HepG2 (cell line): ENCODE data around the gene MRPL38. TPM values are rescaled to one million over a fixed set of nuclear protein-coding genes. Genes with fewer than 3 reads are reported as not detected.

Experiments used
- CREM ChIP-seq, 2 experiments: sonication (generic) in 1 of 2; formaldehyde crosslinking in 1 of 2; IDR thresholded peaks; 2 replicates each; pipeline versions ENCODE4 v1.4.0 to v1.6.1; 2016 to 2020; ENCODE audit warnings: antibody characterized with exemption in 1 of 2, mild to moderate bottlenecking in 1 of 2, missing genetic modification reagents in 1 of 2
- DNMT3B ChIP-seq: conservative IDR thresholded peaks from 2 replicates; pipeline ENCODE4 v1.6.1; 2016; ENCODE audit warnings: missing biosample characterization, control low read depth
- FOXO1 ChIP-seq: sonication (generic); formaldehyde crosslinking; IDR thresholded peaks from 2 replicates; pipeline ENCODE4 v1.4.0; 2020; ENCODE audit warnings: missing genetic modification reagents
- GATAD1 ChIP-seq: IDR thresholded peaks from 2 replicates; pipeline ENCODE4 v1.6.1; 2016; ENCODE audit warnings: missing genetic modification reagents, missing compliant biosample characterization
- GZF1 ChIP-seq: sonication (generic); formaldehyde crosslinking; IDR thresholded peaks from 2 replicates; pipeline ENCODE4 v1.5.1; 2020; ENCODE audit warnings: mild to moderate bottlenecking, missing genetic modification reagents
- HMGA1 ChIP-seq: sonication (generic); formaldehyde crosslinking; conservative IDR thresholded peaks from 2 replicates; pipeline ENCODE4 v1.4.0; 2020; ENCODE audit warnings: missing genetic modification reagents
- JDP2 ChIP-seq: sonication (generic); formaldehyde crosslinking; IDR thresholded peaks from 2 replicates; pipeline ENCODE4 v1.8.1; 2022; ENCODE audit warnings: missing genetic modification reagents, borderline replicate concordance
- MEF2D ChIP-seq: sonication (generic); formaldehyde crosslinking; IDR thresholded peaks from 2 replicates; pipeline ENCODE4 v1.5.1; 2020; ENCODE audit warnings: mild to moderate bottlenecking, missing genetic modification reagents
- MYC ChIP-seq: sonication (generic); formaldehyde crosslinking; IDR thresholded peaks from 2 replicates; pipeline ENCODE4 v1.9.0; 2021; ENCODE audit warnings: missing genetic modification reagents, borderline replicate concordance
- NR2F6 ChIP-seq, 2 experiments: IDR thresholded peaks; 2 replicates each; pipeline ENCODE4 v1.6.1; 2016; ENCODE audit warnings: antibody characterized with exemption in 1 of 2, mild to moderate bottlenecking in 1 of 2
- PHF21A ChIP-seq: sonication (generic); formaldehyde crosslinking; IDR thresholded peaks from 2 replicates; pipeline ENCODE4 v1.5.0; 2020; ENCODE audit warnings: mild to moderate bottlenecking, missing genetic modification reagents
- SP140L ChIP-seq: sonication (generic); formaldehyde crosslinking; IDR thresholded peaks from 2 replicates; pipeline ENCODE4 v1.4.0; 2020; ENCODE audit warnings: missing genetic modification reagents, borderline replicate concordance
- ZC3H13 ChIP-seq: sonication (generic); formaldehyde crosslinking; IDR thresholded peaks from 2 replicates; pipeline ENCODE4 v1.8.1; 2023; ENCODE audit warnings: mild to moderate bottlenecking, missing genetic modification reagents, moderate library complexity
- ZNF124 ChIP-seq: sonication (generic); formaldehyde crosslinking; IDR thresholded peaks from 2 replicates; pipeline ENCODE4 v1.4.0; 2020; ENCODE audit warnings: missing genetic modification reagents
- ZNF382 ChIP-seq: sonication (generic); formaldehyde crosslinking; IDR thresholded peaks from 2 replicates; pipeline ENCODE4 v1.5.0; 2020; ENCODE audit warnings: missing genetic modification reagents, mild to moderate bottlenecking, borderline replicate concordance
- ZNF616 ChIP-seq: sonication (generic); formaldehyde crosslinking; IDR thresholded peaks from 2 replicates; pipeline ENCODE4 v1.5.0; 2020; ENCODE audit warnings: low read depth, mild to moderate bottlenecking, missing genetic modification reagents
- polyA plus RNA-seq, 8 experiments: library from polyadenylated mRNA; depleted of rRNA in 3 of 8; stranded (reverse) in 7 of 8; unstranded in 1 of 8; fragments of >200 nt; fragmentation: Illumina TruSeq in 4 of 8; extraction: Trizol in 4 of 8; gene quantifications; 2 replicates each; pipeline versions ENCODE4 v1.2.1 to v1.2.3, GENCODE V29; 2011 to 2016; ENCODE audit warnings: low read depth in 4 of 8, missing spikeins in 1 of 8, mixed read lengths in 1 of 8; ENCODE audit not compliant: insufficient read depth in 1 of 8
- total RNA-seq, 5 experiments: library from RNA; depleted of rRNA; stranded (reverse); fragments of >200 nt; fragmentation: Illumina TruSeq; extraction: Trizol; gene quantifications; 2 replicates each; pipeline ENCODE4 v1.2.3, GENCODE V29; 2016; ENCODE audit warnings: low read depth in 1 of 5
- TF ChIP-seq, protein P1 (sequence below), 2 experiments: sonication (generic) in 1 of 2; formaldehyde crosslinking in 1 of 2; IDR thresholded peaks; 2 replicates each; pipeline versions ENCODE4 v1.4.0 to v1.6.1; 2018 to 2020; ENCODE audit warnings: missing genetic modification reagents in 2 of 2, borderline replicate concordance in 1 of 2, low read depth in 1 of 2, mild to moderate bottlenecking in 1 of 2, missing biosample characterization in 1 of 2
- TF ChIP-seq, protein P2 (sequence below): sonication (generic); formaldehyde crosslinking; conservative IDR thresholded peaks from 2 replicates; pipeline ENCODE4 v1.4.0; 2020; ENCODE audit warnings: missing genetic modification reagents
- TF ChIP-seq, protein P3 (sequence below): IDR thresholded peaks from 2 replicates; pipeline ENCODE4 v1.6.1; 2016; ENCODE audit warnings: missing genetic modification reagents, missing compliant biosample characterization
- TF ChIP-seq, protein P4 (sequence below): sonication (generic); formaldehyde crosslinking; IDR thresholded peaks from 2 replicates; pipeline ENCODE4 v1.8.0; 2023; ENCODE audit warnings: mild to moderate bottlenecking, missing genetic modification reagents
- TF ChIP-seq, protein P5 (sequence below): sonication (generic); formaldehyde crosslinking; IDR thresholded peaks from 2 replicates; pipeline ENCODE4 v1.4.0; 2020; ENCODE audit warnings: mild to moderate bottlenecking, missing genetic modification reagents

Gene MRPL38
- total and polyA plus RNA-seq, 2 of the 13 experiments (the other 11 are each of a cell fraction or from before 2014, with no cell fraction given): 83.7 to 125 TPM

DNA sequence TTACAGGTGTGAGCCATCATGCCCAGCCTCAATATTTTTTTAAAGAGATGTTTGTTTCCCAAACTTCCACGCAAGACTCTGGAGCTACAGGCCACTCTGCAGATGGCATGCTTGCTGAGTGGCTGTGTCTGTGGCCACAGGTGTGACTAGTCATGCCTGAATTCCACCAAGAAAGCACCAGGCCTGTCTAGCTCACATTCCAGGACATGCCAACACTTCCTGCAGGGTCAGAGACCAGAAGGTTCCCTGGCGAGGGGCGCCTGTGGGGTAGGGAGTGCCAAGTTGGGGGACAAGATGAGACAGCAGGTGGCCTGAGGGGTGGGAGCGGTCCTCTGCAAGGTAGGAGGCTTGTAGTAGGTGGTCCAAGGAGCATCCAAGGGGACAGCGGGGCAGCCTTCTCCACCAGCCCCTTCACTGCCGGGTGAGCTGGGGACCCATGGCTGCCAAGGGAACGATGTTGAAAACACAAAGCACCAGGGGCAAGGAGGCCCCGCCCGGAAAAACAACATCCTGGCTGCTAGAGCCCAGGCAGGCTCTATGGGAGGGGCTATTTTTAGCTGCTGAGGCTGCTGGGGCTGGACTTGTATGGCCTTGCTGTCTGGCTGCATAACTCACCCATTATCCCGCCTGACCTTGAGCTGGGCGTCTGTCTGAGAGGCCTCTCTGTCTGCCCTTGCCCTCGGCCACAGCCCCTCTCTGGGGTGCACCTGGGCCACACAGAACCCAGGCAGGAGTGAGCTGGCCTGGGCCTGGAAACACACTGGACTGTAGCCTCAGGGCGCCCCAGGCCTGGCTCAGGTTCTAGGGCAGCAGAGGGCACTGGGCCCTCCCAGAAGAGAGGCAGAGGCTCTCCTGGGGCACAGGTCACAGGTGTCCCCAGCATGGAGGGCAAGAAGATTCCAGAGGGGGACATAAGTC is 32.0 kb downstream of the MRPL38 start (continued):
- TF ChIP-seq, protein P1, sequence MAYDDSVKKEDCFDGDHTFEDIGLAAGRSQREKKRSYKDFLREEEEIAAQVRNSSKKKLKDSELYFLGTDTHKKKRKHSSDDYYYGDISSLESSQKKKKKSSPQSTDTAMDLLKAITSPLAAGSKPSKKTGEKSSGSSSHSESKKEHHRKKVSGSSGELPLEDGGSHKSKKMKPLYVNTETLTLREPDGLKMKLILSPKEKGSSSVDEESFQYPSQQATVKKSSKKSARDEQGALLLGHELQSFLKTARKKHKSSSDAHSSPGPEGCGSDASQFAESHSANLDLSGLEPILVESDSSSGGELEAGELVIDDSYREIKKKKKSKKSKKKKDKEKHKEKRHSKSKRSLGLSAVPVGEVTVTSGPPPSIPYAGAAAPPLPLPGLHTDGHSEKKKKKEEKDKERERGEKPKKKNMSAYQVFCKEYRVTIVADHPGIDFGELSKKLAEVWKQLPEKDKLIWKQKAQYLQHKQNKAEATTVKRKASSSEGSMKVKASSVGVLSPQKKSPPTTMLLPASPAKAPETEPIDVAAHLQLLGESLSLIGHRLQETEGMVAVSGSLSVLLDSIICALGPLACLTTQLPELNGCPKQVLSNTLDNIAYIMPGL (CRISPR knock-in tag; IDR thresholded peaks at IDR 0.05; ENCODE audit: borderline replicate concordance in 1 of 2, low read depth in 1 of 2): peak in 1 of 2 experiments; percentile 85; a peak in 3 of 4 replicates
- TF ChIP-seq NR2F6 (IDR thresholded peaks at IDR 0.05) (peak; percentile 80), NR2F6 (CRISPR knock-in tag; IDR thresholded peaks at IDR 0.05) (peak; percentile 93), ZNF616 (CRISPR knock-in tag) (no peak), SP140L (CRISPR knock-in tag) (no peak), ZNF124 (CRISPR knock-in tag) (0 out of 2 replicates have a peak, but pooled peaks have one; percentile 27), PHF21A (CRISPR knock-in tag) (peak; percentile 99), GZF1 (CRISPR knock-in tag) (peak; percentile 82), HMGA1 (CRISPR knock-in tag) (no peak), MYC (CRISPR knock-in tag) (peak; percentile 84), DNMT3B (CRISPR knock-in tag) (no peak; the same call in 1 of the 2 replicates), FOXO1 (CRISPR knock-in tag) (peak; percentile 91), ZNF382 (CRISPR knock-in tag) (no peak), ZC3H13 (CRISPR knock-in tag) (peak; percentile 78), MEF2D (CRISPR knock-in tag) (peak; percentile 100), CREM (IDR thresholded peaks at IDR 0.05) (peak; percentile 78), CREM (CRISPR knock-in tag; IDR thresholded peaks at IDR 0.05) (no peak), GATAD1 (CRISPR knock-in tag) (peak; percentile 52), JDP2 (no peak)
- TF ChIP-seq, protein P2, sequence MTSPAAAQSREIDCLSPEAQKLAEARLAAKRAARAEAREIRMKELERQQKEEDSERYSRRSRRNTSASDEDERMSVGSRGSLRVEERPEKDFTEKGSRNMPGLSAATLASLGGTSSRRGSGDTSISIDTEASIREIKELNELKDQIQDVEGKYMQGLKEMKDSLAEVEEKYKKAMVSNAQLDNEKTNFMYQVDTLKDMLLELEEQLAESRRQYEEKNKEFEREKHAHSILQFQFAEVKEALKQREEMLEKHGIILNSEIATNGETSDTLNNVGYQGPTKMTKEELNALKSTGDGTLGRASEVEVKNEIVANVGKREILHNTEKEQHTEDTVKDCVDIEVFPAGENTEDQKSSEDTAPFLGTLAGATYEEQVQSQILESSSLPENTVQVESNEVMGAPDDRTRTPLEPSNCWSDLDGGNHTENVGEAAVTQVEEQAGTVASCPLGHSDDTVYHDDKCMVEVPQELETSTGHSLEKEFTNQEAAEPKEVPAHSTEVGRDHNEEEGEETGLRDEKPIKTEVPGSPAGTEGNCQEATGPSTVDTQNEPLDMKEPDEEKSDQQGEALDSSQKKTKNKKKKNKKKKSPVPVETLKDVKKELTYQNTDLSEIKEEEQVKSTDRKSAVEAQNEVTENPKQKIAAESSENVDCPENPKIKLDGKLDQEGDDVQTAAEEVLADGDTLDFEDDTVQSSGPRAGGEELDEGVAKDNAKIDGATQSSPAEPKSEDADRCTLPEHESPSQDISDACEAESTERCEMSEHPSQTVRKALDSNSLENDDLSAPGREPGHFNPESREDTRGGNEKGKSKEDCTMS: no peak
- TF ChIP-seq, protein P3, sequence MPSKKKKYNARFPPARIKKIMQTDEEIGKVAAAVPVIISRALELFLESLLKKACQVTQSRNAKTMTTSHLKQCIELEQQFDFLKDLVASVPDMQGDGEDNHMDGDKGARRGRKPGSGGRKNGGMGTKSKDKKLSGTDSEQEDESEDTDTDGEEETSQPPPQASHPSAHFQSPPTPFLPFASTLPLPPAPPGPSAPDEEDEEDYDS (CRISPR knock-in tag): peak; percentile 89
- TF ChIP-seq, protein P4, sequence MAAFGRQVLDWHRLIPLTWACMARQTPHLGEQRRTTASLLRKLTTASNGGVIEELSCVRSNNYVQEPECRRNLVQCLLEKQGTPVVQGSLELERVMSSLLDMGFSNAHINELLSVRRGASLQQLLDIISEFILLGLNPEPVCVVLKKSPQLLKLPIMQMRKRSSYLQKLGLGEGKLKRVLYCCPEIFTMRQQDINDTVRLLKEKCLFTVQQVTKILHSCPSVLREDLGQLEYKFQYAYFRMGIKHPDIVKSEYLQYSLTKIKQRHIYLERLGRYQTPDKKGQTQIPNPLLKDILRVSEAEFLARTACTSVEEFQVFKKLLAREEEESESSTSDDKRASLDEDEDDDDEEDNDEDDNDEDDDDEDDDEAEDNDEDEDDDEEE (CRISPR knock-in tag): peak; percentile 96
- TF ChIP-seq, protein P5, sequence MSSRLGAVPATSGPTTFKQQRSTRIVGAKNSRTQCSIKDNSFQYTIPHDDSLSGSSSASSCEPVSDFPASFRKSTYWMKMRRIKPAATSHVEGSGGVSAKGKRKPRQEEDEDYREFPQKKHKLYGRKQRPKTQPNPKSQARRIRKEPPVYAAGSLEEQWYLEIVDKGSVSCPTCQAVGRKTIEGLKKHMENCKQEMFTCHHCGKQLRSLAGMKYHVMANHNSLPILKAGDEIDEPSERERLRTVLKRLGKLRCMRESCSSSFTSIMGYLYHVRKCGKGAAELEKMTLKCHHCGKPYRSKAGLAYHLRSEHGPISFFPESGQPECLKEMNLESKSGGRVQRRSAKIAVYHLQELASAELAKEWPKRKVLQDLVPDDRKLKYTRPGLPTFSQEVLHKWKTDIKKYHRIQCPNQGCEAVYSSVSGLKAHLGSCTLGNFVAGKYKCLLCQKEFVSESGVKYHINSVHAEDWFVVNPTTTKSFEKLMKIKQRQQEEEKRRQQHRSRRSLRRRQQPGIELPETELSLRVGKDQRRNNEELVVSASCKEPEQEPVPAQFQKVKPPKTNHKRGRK (CRISPR knock-in tag): peak; percentile 86; the same call in 1 of the 2 replicates
